GM12878 (cell line): ENCODE data around the gene NFKB2. TPM values are rescaled to one million over a fixed set of nuclear protein-coding genes. Genes with fewer than 3 reads are reported as not detected.

ENCODE experiments used
- ATAC-seq: fragments of 200-7000 bp; cut with Tn5 transposase; 3 replicates; pipeline ENCODE4 v1.9.1; 2020; ENCODE audit warnings: mild to moderate bottlenecking, moderate library complexity
- BruUV-seq: library from RNA; stranded (reverse); fragments of 400-500 nt; replicated peaks from 2 replicates; lab custom pipeline; 2021; lab: Mats Ljungman, UMichigan
- CTCF ChIA-PET: fragments of 300-600 bp; sonication (Branson Sonifier 250); formaldehyde crosslinking; extraction: SDS; loops from one replicate; lab custom pipeline; 2021; ENCODE audit warnings: inconsistent platforms; lab: Yijun Ruan, JAX
- POLR2A ChIA-PET: fragments of 350-600 bp; formaldehyde crosslinking; extraction: SDS; loops from one replicate; lab custom pipeline; 2021; ENCODE audit warnings: inconsistent platforms; lab: Charles Lee
- RAD21 ChIA-PET: fragments of 300-600 bp; sonication (Branson Sonifier 250); formaldehyde crosslinking; loops from one replicate; lab custom pipeline; 2023; ENCODE audit warnings: antibody characterized with exemption; ENCODE audit not compliant: unreplicated experiment; lab: Charles Lee
- SMC1A ChIA-PET: fragments of 300-600 bp; sonication (Branson Sonifier 250); formaldehyde crosslinking; loops from one replicate; lab custom pipeline; 2023; ENCODE audit not compliant: unreplicated experiment, uncharacterized antibody; lab: Charles Lee
- DNase-seq: peaks from one replicate; pipeline ENCODE4 v3.0.0-alpha.2; 2011; ENCODE audit warnings: low read depth, low spot score
- FAIRE-seq: peaks from 3 replicates; lab custom pipeline; 2011; peaks lifted over from hg19 to GRCh38; lab: Jason Lieb, UNC
- H2AFZ ChIP-seq: 2 replicates; pipeline ENCODE4 v1.6.0; 2011; ENCODE audit warnings: low read depth, low read length, control low read depth; ENCODE audit not compliant: control insufficient read depth
- H3K27ac ChIP-seq: 2 replicates; pipeline ENCODE4 v1.5.1; 2011; ENCODE audit warnings: control low read depth; ENCODE audit not compliant: control insufficient read depth, insufficient read depth
- H3K27me3 ChIP-seq, 2 experiments: replicated peaks in 1 of 2; 2 replicates each; pipeline versions ENCODE4 v1.6.0 to v1.6.1; 2011; ENCODE audit warnings: low read length in 1 of 2; ENCODE audit not compliant: control insufficient read depth in 2 of 2, insufficient read depth in 2 of 2
- H3K36me3 ChIP-seq, 2 experiments: 2 replicates each; pipeline ENCODE4 v1.5.1; 2011; ENCODE audit warnings: low read length in 1 of 2; ENCODE audit not compliant: control insufficient read depth in 2 of 2, insufficient read depth in 2 of 2
- H3K4me1 ChIP-seq: 2 replicates; pipeline ENCODE4 v1.6.1; 2011; ENCODE audit warnings: mild to moderate bottlenecking, low read length, moderate library complexity, mixed read lengths; ENCODE audit not compliant: control insufficient read depth, insufficient read depth
- H3K4me2 ChIP-seq: 2 replicates; pipeline ENCODE4 v1.6.0; 2011; ENCODE audit warnings: control low read depth; ENCODE audit not compliant: control insufficient read depth, insufficient read depth
- H3K4me3 ChIP-seq: fragments of 200-600 bp; sonication (generic); 2 replicates; pipeline ENCODE4 v1.5.1; 2016
- H3K79me2 ChIP-seq: 2 replicates; pipeline ENCODE4 v1.6.0; 2011; ENCODE audit warnings: low read length; ENCODE audit not compliant: control insufficient read depth, insufficient read depth
- H3K9ac ChIP-seq: 2 replicates; pipeline ENCODE4 v1.8.0; 2011; ENCODE audit warnings: low read length, control low read depth, mixed read lengths; ENCODE audit not compliant: control insufficient read depth, insufficient read depth
- H3K9me3 ChIP-seq: replicated peaks from 3 replicates; pipeline ENCODE4 v1.5.1; 2011; ENCODE audit warnings: mild to moderate bottlenecking, low read length; ENCODE audit not compliant: control insufficient read depth, insufficient read depth
- H4K20me1 ChIP-seq: 2 replicates; pipeline ENCODE4 v1.6.0; 2011; ENCODE audit not compliant: control insufficient read depth, insufficient read depth
- BCL3 ChIP-seq: IDR thresholded peaks from 2 replicates; pipeline ENCODE4 v1.6.1; 2011; ENCODE audit warnings: borderline replicate concordance, low read depth, mild to moderate bottlenecking, moderate library complexity, low read length; ENCODE audit not compliant: insufficient read depth, poor library complexity, severe bottlenecking
- ETV6 ChIP-seq, 2 experiments: fragments of 450-650 bp in 1 of 2; IDR thresholded peaks in 1 of 2; conservative IDR thresholded peaks in 1 of 2; 2 replicates each; pipeline ENCODE4 v1.6.1; 2014; ENCODE audit warnings: antibody characterized with exemption in 1 of 2, borderline replicate concordance in 1 of 2, low read depth in 1 of 2, mild to moderate bottlenecking in 1 of 2, moderate library complexity in 1 of 2
- NBN ChIP-seq: fragments of 450-650 bp; IDR thresholded peaks from 2 replicates; pipeline ENCODE4 v1.6.1; 2016
- RFX5 ChIP-seq: IDR thresholded peaks from 2 replicates; pipeline ENCODE4 v1.6.1; 2011; ENCODE audit warnings: low read depth, low read length, improper control_type of control experiment
- SMARCA5 ChIP-seq: fragments of 450-650 bp; IDR thresholded peaks from 2 replicates; pipeline ENCODE4 v1.6.1; 2017; ENCODE audit warnings: mild to moderate bottlenecking
- SPI1 ChIP-seq: IDR thresholded peaks from 2 replicates; pipeline ENCODE4 v1.6.1; 2011; ENCODE audit warnings: low read depth, mild to moderate bottlenecking, low read length, moderate library complexity, borderline replicate concordance; ENCODE audit not compliant: insufficient read depth
- YY1 ChIP-seq: IDR thresholded peaks from 2 replicates; pipeline ENCODE4 v1.6.1; 2011; ENCODE audit warnings: low read depth, mild to moderate bottlenecking, low read length
- ZZZ3 ChIP-seq: IDR thresholded peaks from 2 replicates; pipeline ENCODE4 v1.6.1; 2011; ENCODE audit warnings: low read depth; ENCODE audit not compliant: control insufficient read depth, insufficient read length
- WGBS: methylation state at CpG from one replicate; pipeline ENCODE4 v1.1.6; 2016; ENCODE audit warnings: low lambda C conversion rate; ENCODE audit not compliant: insufficient replicate concordance, insufficient coverage; ENCODE audit errors: missing lambda C conversion rate; 5-methylcytosine and 5-hydroxymethylcytosine counted together
- in situ Hi-C: fragments of 300-500 bp; cut with MboI; formaldehyde crosslinking; loops from 9 replicates; pipeline ENCODE4 v1.14.3; 2018; ENCODE audit warnings: mixed read lengths
- intact Hi-C: fragments of 100-400 bp; cut with micrococcal nuclease; formaldehyde crosslinking; loops from one replicate; pipeline ENCODE4 v1.14.2; 2022; ENCODE audit not compliant: unreplicated experiment
- polyA plus RNA-seq, 11 experiments: library from polyadenylated mRNA; depleted of rRNA in 4 of 11; unstranded in 6 of 11; stranded (reverse) in 5 of 11; fragments of >200 nt; fragmentation: Nextera tagmentation in 4 of 11; fragmentation: Illumina TruSeq in 1 of 11; extraction: Ambion mirVana in 4 of 11; extraction: Trizol in 1 of 11; gene quantifications; 1 replicate in 1 of 11; 2 replicates in 10 of 11; pipeline versions ENCODE4 v1.2.1 to v1.2.3, GENCODE V29; 2011 to 2016; ENCODE audit warnings: inconsistent platforms in 2 of 11, missing spikeins in 2 of 11, low read depth in 1 of 11
- total RNA-seq, 4 experiments: library from RNA; depleted of rRNA in 3 of 4; stranded (reverse); fragments of >200 nt in 3 of 4; fragmentation: Illumina TruSeq in 1 of 4; extraction: Trizol in 1 of 4; gene quantifications; 2 replicates each; pipeline versions ENCODE4 v1.2.1 to v1.2.3, GENCODE V29; 2013 to 2021

NFKB2 gene
- total and polyA plus RNA-seq, 10 of the 15 experiments (the other 5 are each of a cell fraction or from before 2014, with no cell fraction given): 0.56 to 144 (median 49.4) TPM

GRCh38 chr10:102413806-102414561 lies 18.5 kb downstream of the NFKB2 start:
- no peaks in the 10 kb centered on the region for H3K79me2 ChIP-seq
- no peak overlapping the region for H3K27ac ChIP-seq
- intact Hi-C loops: no loop called here
- TF ChIP-seq YY1: no peak
- no peak for TF ChIP-seq SMARCA5
- no peak for TF ChIP-seq ETV6 (conservative IDR thresholded peaks at IDR 0.05 in 1 of 2, IDR thresholded peaks at IDR 0.05 in 1 of 2; ENCODE audit: borderline replicate concordance in 1 of 2, low read depth in 1 of 2)
- no peak for TF ChIP-seq NBN
- no peak for TF ChIP-seq ZZZ3
- TF ChIP-seq BCL3: no peak
- no peak for TF ChIP-seq SPI1
- TF ChIP-seq RFX5: no peak
- peaks cover 5% of the 10 kb centered on the region; the same call in 1 of the 2 replicates for H4K20me1 ChIP-seq
- no peak overlapping the region for H3K4me2 ChIP-seq
- no peak overlapping the region for H3K4me3 ChIP-seq
- ChIA-PET CTCF (interaction anchor here (1.1 to 1.7 kb wide), 2 partner anchors 11 to 65 kb away, joined by 3 to 4 read pairs; no protein-coding TSS in a partner anchor), SMC1A (no interaction called here), RAD21 (no interaction called here), POLR2A (interaction anchor here (0.6 to 2.1 kb wide), 4 partner anchors 10 to 48 kb away, joined by 3 to 9 read pairs (median 3); partner anchors contain the start of gene NFKB2)
- no peak for ATAC-seq
- FAIRE-seq: no peak
- peaks cover 16 to 17% of the 10 kb centered on the region in 2 experiments for H3K27me3 ChIP-seq
- no peak for DNase-seq
- H3K36me3 ChIP-seq: no peaks in the 10 kb centered on the region
- H2AFZ ChIP-seq: no peak overlapping the region
- H3K9me3 ChIP-seq: no peaks in the 10 kb centered on the region
- in situ Hi-C loops: no loop called here
- H3K4me1 ChIP-seq: peaks cover 9% of the 10 kb centered on the region
- WGBS: 49% methylated on average over 14 of the region's 16 CpGs
- BruUV-seq: no TSS peak
- no peak overlapping the region for H3K9ac ChIP-seq
